Transverse colon (tissue), 4 donors: Measurements from ENCODE around the gene HMMR.

Experiments
- EP300 ChIP-seq: sonication (generic); formaldehyde crosslinking; IDR thresholded peaks from one replicate; pipeline ENCODE4 v1.6.1; 2017; ENCODE audit warnings: antibody characterized with exemption, low read depth
- POLR2A ChIP-seq: fragments of 450-650 bp; IDR thresholded peaks from one replicate; pipeline ENCODE4 v1.6.1; 2016; ENCODE audit warnings: antibody characterized with exemption, mild to moderate bottlenecking, moderate library complexity
- POLR2AphosphoS5 ChIP-seq, 3 donors: sonication (generic); formaldehyde crosslinking; IDR thresholded peaks; one replicate each; pipeline ENCODE4 v1.6.1; 2016; ENCODE audit warnings: antibody characterized with exemption in 3 of 3
- TF ChIP-seq, protein P1 (sequence below), 5 experiments: fragments of 200-600 bp in 3 of 5; fragments of 450-650 bp in 2 of 5; sonication (generic) in 3 of 5; IDR thresholded peaks; 1 replicate in 2 of 5; 2 replicates in 3 of 5; pipeline ENCODE4 v1.5.1; 2016 to 2017; ENCODE audit warnings: antibody characterized with exemption in 5 of 5, inconsistent platforms in 3 of 5, mild to moderate bottlenecking in 2 of 5, moderate library complexity in 1 of 5

DNA sequence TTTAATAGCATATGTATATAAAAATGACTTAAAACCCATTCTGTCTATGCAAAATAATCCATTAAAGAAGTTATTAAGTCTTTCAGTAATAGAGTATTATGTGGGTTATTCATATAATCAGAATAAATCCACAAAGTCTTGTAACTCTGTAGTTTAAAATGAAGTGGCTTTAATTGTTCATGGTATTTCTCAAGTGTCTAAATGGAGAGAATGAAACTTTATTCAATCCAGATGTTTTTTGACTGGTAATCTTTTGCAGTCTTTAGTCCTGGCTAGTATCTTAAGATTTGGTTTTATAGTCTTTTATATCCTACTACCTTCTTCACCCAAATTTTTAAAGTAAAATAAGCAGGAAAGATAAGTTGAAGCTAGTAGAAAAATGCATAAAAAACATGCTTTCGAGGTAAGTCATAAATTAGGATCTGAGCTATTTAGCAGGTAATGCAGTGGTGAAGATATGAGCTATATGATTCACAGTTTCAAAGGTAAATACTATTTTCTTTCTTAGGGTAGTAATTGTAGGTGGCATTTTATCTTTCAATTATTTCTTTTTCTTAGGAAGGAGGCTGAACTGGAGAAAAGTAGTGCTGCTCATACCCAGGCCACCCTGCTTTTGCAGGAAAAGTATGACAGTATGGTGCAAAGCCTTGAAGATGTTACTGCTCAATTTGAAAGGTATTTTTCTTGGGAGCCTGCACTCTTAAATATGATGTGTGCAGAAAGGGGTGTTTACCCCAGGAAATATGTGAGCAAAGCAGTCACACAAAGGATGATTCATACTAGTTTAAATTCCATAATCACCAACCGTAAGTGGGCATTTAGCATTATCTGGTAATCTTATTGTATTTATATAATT, 17.9 kb downstream of the HMMR start:
- TF ChIP-seq EP300 (no peak), POLR2A (no peak), POLR2AphosphoS5 (IDR thresholded peaks at IDR 0.05) (no peak)
- TF ChIP-seq, protein P1, sequence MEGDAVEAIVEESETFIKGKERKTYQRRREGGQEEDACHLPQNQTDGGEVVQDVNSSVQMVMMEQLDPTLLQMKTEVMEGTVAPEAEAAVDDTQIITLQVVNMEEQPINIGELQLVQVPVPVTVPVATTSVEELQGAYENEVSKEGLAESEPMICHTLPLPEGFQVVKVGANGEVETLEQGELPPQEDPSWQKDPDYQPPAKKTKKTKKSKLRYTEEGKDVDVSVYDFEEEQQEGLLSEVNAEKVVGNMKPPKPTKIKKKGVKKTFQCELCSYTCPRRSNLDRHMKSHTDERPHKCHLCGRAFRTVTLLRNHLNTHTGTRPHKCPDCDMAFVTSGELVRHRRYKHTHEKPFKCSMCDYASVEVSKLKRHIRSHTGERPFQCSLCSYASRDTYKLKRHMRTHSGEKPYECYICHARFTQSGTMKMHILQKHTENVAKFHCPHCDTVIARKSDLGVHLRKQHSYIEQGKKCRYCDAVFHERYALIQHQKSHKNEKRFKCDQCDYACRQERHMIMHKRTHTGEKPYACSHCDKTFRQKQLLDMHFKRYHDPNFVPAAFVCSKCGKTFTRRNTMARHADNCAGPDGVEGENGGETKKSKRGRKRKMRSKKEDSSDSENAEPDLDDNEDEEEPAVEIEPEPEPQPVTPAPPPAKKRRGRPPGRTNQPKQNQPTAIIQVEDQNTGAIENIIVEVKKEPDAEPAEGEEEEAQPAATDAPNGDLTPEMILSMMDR (IDR thresholded peaks at IDR 0.05), result no peak
